Measurements from ENCODE around the gene IRF7.

Gene IRF7

DNA sequence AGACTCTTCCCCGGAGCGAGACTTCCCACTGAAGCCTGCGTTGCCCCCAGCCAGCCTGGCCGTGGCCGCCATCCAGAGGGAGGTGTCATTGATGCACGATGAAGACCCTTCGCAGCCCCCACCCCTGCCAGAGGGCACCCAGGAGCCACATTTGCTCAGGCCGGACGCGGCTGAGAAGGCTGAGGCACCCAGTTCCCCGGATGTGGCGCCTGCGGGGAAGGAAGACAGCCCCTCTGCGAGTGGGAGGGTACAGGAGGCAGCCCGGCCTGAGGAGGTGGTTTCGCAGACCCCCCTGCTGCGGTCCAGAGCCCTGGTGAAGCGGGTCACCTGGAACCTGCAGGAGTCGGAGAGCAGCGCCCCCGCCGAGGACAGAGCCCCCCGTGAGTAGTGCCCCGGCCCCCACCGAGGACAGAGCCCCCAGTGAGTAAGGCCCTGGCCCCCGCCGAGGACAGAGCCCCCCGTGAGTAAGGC is 6.4 kb downstream of the IRF7 start:
- in situ Hi-C loops (cut with HindIII; ENCODE audit: low sequenced_read_pairs) = no loop called here

DNA sequence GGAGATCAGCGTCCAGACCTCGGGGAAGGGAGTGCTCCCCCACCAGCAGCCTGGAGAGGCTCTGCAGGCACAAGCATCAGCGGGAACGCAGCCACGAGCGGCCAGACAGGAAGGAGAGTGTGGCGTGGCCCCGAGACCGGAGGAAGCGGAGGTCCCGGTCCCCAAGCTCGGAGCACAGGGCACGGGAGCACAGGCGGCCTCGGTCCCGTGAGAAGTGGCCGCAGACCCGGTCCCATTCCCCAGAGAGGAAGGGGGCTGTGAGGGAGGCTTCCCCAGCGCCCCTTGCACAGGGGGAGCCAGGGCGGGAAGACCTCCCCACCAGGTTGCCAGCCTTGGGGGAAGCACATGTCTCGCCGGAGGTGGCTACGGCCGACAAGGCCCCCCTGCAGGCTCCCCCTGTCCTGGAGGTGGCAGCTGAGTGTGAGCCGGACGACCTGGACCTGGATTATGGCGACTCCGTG is 6.9 kb downstream of the IRF7 start:
- in situ Hi-C loops (cut with HindIII; ENCODE audit: low sequenced_read_pairs) = no loop called here

DNA sequence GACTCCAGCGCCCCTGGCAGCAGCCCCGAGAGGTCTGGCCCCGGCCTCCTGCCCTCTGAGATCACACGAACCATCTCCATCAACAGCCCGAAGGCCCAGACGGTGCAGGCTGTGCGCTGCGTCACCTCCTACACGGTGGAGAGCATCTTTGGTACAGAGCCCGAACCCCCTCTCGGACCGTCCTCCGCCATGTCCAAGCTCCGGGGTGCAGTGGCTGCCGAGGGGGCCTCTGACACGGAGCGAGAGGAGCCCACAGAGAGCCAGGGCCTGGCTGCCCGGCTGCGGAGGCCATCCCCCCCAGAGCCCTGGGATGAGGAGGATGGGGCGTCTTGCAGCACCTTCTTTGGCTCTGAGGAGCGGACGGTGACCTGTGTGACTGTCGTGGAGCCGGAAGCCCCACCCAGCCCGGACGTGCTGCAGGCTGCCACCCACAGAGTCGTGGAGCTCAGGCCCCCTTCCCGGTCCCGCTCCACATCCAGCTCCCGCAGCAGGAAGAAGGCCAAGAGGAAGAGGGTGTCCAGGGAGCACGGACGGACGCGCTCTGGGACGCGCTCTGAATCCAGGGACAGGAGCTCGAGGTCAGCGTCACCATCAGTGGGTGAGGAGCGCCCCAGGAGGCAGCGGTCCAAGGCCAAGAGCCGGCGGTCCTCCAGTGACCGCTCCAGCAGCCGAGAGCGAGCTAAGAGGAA is 7.6 kb downstream of the IRF7 start:
- in situ Hi-C loops (cut with HindIII; ENCODE audit: low sequenced_read_pairs) = no loop called here

DNA sequence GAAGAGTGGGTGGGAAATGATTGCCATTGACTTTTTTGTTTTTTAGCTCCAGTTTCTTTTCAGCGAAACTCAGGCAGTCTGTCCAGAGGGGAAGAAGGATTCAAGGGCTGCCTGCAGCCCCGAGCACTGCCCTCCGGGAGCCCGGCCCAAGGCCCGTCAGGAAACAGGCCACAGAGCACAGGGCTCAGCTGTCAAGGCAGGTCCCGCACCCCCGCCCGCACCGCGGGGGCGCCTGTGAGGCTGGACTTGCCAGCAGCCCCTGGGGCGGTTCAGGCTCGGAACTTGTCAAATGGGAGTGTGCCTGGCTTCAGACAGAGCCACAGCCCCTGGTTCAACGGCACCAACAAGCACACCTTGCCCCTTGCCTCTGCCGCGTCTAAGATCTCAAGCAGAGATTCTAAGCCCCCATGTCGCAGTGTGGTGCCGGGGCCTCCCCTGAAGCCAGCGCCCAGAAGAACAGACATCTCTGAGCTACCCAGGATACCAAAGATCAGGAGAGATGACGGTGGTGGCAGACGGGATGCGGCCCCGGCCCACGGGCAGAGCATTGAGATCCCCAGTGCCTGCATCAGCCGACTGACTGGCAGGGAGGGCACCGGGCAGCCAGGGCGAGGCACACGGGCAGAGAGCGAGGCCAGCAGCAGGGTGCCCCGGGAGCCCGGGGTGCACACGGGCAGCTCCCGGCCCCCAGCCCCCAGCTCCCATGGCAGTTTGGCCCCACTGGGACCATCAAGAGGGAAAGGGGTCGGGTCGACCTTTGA is 8.6 kb downstream of the IRF7 start:
- in situ Hi-C loops (cut with HindIII; ENCODE audit: low sequenced_read_pairs) = no loop called here

DNA sequence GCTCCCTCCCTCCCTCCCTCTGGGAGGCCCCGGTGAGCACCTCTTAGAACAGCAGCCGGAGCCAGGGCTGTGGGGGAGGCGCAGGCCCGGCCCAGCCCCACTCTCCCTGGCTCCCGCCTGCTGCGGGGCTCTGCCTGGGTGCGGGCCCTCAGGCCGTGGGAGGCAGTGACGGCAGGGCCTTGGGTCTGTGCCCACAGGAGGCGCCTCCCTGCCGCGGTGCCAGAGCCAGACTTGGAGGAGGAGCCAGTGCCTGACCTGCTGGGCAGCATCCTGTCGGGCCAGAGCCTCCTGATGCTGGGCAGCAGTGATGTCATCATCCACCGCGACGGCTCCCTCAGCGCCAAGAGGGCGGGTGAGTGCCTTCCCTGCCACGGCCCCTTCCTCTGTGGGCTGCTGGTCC is 9.5 kb downstream of the IRF7 start:
- in situ Hi-C loops (cut with HindIII; ENCODE audit: low sequenced_read_pairs) = no loop called here

DNA sequence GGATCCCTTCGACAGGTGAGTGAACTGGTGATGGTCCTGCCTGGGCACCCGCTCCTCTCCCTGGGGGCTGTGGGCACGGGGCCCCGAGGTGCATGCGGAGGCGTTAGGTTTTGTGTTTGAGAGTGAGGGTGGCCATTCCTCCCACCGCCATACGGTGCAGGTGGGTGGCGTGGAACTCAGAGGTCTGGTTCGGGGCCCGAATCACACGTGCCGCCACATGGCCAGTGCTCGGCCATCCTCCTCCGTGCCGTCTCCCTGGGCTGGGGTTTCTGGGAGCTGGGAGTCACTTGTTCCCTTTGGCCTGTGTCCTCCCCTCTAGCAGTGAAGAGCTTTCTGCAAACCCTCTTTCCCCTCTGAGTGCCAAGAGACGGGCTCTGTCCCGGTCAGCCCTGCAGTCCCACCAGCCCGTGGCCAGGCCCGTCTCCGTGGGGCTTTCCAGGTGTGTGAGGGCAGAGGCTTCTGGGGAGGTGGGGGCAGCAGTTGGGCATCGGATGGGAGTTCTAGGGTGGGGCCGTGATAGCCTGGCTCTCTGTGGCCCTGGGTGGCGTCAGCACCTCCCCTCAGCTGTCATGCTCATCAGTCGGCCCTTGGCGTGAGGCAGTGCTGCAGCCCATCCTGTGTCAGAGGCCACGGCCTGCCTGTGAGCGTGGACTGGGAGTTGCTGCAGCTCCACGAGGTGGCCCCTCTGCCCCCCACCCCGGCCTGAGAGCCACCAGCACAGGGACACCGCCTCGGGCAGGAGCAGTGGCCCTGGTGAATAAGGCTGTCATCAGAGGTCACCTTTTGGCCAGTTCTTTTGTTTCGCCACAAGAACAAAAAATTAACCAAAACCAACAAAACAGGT is 10.2 kb downstream of the IRF7 start:
- in situ Hi-C loops (cut with HindIII; ENCODE audit: low sequenced_read_pairs) = no loop called here

DNA sequence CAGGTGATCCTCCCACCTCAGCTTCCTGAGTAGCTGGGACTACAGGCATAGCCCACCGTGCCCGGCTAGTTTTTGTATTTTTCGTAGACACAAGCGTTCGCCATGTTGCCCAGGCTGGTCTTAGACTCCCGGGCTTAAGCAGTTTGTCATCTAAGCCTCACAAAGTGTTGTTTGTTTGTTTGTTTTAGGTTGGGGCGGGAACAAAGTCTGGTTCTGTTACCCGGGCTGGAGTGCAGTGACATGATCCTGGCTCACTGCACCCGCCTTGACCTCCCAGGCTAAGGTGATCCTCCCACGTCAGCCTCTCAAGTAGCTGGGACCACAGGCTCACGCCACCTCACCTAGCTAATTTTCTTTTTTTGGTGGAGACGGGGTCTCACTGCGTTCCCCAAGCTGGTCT is 12.6 kb downstream of the IRF7 start:
- in situ Hi-C loops (cut with HindIII; ENCODE audit: low sequenced_read_pairs) = no loop called here

DNA sequence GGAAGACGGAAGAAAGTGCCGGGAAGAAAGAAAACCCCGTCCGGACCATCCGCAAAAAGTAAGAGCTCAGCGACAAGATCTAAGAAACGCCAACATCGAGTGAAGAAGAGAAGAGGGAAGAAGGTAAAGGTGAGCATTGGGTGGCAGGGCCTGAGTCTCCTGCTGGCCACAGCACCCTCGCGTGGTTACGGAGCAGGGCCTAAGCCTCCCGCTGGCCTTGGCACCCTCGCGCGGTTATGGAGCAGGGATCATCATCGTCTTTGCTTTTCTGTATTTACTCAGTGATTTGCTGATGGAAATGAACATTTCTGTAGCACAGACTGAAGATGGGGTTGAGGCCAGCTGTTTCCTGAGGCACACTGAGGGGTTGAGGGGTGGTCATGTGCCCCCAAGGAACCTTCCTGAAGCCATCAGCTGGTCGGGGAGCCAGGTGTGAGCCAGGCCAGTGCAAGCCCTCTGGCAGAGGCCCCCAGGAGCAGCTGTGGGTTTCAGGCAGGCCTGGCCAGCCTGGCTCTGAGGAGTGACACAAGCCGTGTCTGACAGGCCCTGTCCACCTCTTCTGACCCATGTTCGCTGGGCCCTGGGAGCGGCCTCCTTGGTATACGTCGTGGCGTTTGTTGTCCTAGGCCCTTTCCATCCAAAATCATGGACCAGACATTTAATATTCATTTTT is 14.0 kb downstream of the IRF7 start:
- in situ Hi-C loops (cut with HindIII; ENCODE audit: low sequenced_read_pairs) = no loop called here

DNA sequence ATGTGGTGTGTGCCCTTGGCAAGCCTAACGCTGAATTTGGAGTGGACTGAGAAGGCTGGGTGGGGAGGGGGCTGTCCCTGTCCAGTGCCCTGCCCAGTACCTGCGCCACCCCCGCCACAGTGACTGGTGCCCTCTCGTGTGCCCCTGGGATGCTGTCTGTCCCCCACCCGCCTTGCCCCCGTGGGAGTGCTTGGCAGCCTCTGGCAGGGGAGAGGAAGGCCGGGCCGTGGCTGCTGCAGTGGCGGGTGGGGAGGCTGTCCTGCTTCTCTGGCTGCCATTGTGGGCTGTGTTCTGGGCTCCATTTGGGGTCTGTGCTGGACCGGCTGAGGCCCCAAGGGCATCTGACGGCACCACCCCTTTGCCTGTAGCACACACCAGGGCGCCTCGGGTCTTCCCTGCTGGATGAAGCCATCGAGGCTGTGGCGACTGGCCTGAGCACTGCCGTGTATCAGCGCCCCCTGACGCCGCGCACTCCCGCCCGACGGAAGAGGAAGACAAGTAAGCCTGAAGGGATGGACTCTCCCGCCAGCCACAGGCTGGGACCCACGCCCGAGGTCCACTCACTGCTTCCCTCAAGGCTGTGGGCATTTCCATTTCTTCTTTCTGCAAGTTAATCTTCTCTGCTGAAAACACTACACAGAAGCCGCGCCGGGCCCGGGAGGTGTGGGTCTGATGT is 17.6 kb downstream of the IRF7 start:
- in situ Hi-C loops (cut with HindIII; ENCODE audit: low sequenced_read_pairs) = no loop called here

DNA sequence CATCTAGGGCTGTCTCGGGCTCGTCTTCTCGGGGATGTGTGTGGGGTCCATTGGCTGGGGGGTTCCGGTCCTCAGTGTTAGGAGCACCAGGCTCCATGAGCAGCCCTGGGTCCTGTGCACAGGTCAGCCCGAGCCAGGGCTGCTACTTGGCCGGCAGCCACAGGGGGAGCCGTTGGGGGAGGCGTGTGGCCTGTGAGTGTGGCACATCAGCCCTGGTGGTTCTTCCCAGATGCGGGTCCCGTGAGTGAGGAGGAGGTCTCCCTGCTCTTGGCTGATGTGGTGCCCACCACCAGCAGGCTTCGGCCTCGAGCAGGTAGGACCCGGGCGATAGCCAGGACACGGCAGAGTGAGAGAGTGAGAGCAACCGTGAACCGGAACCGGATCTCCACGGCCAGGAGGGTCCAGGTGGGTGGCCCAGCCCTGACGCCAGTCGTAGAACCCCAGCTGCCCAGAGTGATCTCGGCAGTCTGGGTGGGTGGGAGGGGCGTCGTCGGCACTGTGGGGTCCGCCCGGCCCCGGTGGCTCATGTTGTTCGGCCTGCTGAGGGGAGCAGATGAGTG is 18.5 kb downstream of the IRF7 start:
- in situ Hi-C loops (cut with HindIII; ENCODE audit: low sequenced_read_pairs) = no loop called here

DNA sequence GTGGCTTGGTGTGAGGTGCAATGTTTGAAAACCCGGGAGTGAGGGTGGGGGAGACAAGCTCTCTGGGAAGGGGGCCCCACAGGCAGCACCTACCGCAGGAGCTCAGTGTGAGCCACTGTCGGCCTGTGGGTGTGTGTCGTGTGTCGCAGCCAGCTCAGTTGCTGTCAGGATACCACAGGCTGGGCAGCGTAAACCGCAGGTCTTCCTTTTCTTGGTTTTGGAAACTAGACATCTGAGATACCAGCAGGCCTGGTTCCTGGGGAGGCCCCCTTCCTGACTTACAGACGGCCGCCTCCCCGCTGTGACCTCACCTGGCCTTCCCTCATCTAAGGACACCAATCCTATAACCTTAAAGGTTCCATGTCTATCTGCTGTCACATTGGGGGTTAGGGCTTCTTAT is 19.4 kb downstream of the IRF7 start:
- in situ Hi-C loops (cut with HindIII; ENCODE audit: low sequenced_read_pairs) = no loop called here

DNA sequence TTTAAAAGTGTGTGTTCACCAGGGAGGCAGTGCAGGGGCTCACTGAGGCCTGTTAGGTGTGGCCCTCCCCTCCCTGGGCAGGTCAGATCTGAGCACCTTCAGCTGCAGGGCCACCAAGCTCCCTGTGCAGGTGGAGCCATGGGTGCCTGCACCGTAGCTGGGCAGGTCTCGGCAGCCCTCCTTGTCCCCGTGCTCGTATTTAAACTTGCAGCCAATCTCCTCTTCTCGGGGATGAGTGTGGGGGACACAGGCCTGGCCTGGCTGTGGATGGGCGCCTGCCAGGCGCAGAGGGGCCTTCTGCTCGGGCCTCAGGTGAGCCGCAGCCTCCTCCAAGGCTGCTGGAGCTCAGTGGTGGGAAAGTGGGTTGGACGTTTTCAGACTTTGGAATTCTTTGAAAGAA is 20.4 kb downstream of the IRF7 start:
- in situ Hi-C loops (cut with HindIII; ENCODE audit: low sequenced_read_pairs) = no loop called here

DNA sequence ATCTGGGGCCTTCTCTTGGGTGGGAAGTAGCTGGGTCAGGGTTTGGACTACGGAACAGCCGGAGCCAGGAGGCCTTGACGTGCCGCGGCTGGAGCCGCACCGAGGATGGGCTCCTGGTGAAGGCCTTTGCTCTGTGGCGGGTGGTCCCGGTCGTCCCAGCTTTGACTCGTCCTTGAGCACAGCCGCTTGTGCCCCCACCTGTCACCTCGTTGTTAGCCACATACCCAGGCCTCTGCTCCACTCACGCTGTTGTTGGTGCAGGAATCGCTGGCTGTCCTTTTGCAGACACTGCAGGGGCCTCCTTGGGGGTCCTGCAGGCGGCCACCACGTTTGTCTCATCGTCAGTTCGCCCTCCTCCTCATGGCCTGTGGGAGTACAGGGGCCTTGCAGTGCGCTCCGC is 22.4 kb downstream of the IRF7 start:
- in situ Hi-C loops (cut with HindIII; ENCODE audit: low sequenced_read_pairs) = no loop called here

DNA sequence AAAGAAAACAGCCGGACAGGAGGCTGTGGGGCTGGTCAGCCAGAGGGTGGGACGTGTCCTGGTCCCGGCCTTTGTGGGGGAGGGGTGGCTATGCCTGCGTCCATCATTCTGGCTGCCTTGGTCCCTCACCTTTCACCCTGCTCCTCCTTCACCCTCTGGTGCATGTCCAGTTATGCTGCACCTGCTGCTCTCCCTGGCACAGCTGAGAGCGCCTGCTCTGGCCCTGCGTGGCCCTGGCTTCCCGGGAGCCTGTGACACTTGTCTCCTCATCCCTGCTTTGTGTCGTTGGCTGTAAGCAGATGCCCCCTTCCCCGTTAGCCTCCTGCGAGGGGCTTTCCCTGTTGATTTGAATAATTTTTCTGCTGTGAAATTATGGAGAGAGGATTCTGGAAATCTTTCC is 22.8 kb downstream of the IRF7 start:
- in situ Hi-C loops (cut with HindIII; ENCODE audit: low sequenced_read_pairs) = no loop called here

DNA sequence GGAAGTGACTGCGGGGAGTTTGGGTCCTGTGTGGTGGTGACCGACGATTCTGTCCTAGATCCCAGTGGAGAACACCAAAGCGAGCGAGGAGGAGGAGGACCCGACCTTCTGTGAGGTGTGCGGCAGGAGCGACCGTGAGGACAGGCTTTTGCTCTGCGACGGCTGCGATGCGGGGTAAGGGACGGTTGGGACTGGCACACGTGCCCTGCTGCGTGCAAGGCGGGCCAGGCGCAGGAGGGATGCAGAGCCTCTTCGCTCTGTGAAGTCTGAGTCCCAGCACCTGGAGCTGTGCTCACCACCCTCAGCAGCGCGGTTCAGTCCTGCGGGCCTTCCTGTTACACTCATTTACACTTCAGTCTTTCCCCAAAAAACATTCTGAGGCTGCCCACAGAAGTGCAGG is 23.2 kb downstream of the IRF7 start:
- in situ Hi-C loops (cut with HindIII; ENCODE audit: low sequenced_read_pairs) = no loop called here

DNA sequence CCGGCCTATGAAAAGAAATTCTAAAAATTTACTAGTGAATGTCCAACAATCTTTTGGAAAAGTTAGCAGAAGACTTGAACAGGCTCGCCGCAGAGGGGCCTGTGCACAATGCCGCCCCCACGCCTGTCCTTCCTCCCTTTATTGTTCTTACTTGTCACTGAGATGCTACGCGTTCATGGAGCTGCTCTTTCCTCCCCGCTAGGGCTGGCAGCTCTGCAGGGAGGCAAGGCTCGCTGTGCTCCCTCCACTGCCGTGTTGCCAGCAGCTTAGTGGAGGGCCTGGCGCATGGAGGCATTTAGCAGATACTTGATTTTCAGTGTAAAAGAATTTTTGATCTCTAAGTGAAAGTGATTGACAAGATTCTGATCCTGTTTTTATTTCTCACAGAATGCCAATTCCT is 24.8 kb downstream of the IRF7 start:
- in situ Hi-C loops (cut with HindIII; ENCODE audit: low sequenced_read_pairs) = no loop called here

DNA sequence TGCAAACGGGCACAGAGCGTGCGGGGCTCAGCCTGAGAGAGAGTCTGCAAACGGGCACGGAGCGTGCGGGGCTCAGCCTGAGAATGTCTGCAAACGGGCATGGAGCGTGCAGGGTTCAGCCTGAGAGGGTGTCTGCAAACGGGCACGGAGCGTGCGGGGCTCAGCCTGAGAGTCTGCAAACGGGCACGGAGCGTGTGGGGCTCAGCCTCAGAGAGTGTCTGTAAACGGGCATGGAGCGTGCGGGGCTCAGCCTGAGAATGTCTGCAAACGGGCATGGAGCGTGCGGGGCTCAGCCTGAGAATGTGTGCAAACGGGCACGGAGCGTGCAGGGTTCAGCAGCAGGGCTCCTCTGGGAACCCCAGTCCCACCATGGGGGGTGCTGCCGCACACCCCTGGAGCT is 26.0 kb downstream of the IRF7 start:
- in situ Hi-C loops (cut with HindIII; ENCODE audit: low sequenced_read_pairs) = no loop called here

DNA sequence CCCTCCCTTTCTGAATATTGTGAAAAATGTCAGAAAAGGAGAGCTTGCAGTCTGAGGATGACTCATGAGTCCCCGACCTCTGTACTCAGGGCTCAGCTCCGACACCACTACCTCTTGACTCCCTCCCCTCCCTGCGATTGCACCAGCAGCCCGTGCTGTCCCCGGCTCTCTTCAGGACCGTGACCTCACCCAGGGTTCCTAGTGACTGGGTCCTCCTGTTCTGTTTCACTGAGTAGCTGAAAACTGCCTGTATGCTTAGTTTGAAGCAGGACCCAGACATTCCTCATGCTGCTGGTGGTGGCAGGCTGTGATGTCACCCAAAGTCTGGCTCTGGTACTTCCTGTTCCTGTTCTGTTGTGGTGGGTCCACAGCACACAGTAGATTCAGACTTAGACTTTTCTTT is 27.8 kb downstream of the IRF7 start:
- in situ Hi-C loops (cut with HindIII; ENCODE audit: low sequenced_read_pairs) = no loop called here

DNA sequence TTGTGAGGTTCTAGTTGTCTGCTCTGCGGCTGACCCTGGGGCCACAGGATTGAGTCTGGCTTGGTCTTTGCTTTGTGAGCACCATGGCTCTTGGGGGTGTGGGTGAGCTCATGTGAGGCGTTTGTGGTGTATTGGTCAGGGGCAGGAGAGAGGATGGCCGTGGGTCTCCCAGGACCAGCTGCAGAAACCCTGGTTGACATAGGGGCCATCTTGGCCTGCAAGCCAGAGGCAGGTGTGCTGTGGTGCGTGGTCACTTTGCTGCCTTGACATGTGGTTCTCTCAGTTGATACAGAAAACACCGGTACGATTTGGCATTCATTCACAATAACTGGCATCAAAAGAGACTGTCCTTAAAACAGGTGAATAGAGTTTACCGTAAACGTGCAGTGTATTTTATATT is 28.2 kb downstream of the IRF7 start:
- in situ Hi-C loops (cut with HindIII; ENCODE audit: low sequenced_read_pairs) = no loop called here
